Stomach smooth muscle (tissue), 2 donors: ENCODE data around the gene VOPP1.

Source experiments
- H3K27ac ChIP-seq: one replicate; pipeline ENCODE4 v1.7.0; 2013; ENCODE audit warnings: mild to moderate bottlenecking, low read length, inconsistent platforms
- H3K27me3 ChIP-seq, 2 donors: one replicate each; pipeline ENCODE4 v1.7.0; 2013; ENCODE audit warnings: low read length in 2 of 2; ENCODE audit not compliant: insufficient read depth in 2 of 2, control insufficient read depth in 1 of 2
- H3K36me3 ChIP-seq, 2 donors: one replicate each; pipeline ENCODE4 v1.7.0; 2013; ENCODE audit warnings: low read length in 2 of 2; ENCODE audit not compliant: control insufficient read depth in 2 of 2, insufficient read depth in 2 of 2
- H3K4me1 ChIP-seq: one replicate; pipeline ENCODE4 v1.7.0; 2013; ENCODE audit warnings: low read length; ENCODE audit not compliant: control insufficient read depth, insufficient read depth
- H3K4me3 ChIP-seq, 2 donors: one replicate each; pipeline ENCODE4 v1.7.0; 2013; ENCODE audit warnings: low read length in 2 of 2
- H3K9ac ChIP-seq, 2 donors: one replicate each; pipeline ENCODE4 v1.7.0; 2013; ENCODE audit warnings: low read length in 2 of 2, mild to moderate bottlenecking in 1 of 2
- H3K9me3 ChIP-seq, 2 donors: one replicate each; pipeline ENCODE4 v1.7.0; 2013; ENCODE audit warnings: low read length in 2 of 2; ENCODE audit not compliant: control insufficient read depth in 2 of 2
- donor health status: healthy.
- donor health status: Pancreatic carcinoma.

The VOPP1 gene

GRCh38 chr7:55441774-55442522, 130.4 kb downstream of the VOPP1 start:
- H3K27me3 ChIP-seq, result no peaks in the 10 kb centered on the region
- no peak overlapping the region for H3K4me3 ChIP-seq
- no peaks in the 10 kb centered on the region for H3K4me1 ChIP-seq
- no peaks in the 10 kb centered on the region for H3K36me3 ChIP-seq
- H3K27ac ChIP-seq, result no peak overlapping the region
- H3K9ac ChIP-seq, result no peak overlapping the region
- H3K9me3 ChIP-seq, result no peaks in the 10 kb centered on the region

GRCh38 chr7:55441002-55441401, 131.3 kb downstream of the VOPP1 start:
- Histone ChIP-seq H3K9ac (no peak overlapping the region), H3K4me3 (no peak overlapping the region), H3K4me1 (no peaks in the 10 kb centered on the region), H3K27ac (no peak overlapping the region), H3K9me3 (no peaks in the 10 kb centered on the region), H3K27me3 (no peaks in the 10 kb centered on the region), H3K36me3 (no peaks in the 10 kb centered on the region)

- Histone ChIP-seq H3K4me3 (no peak overlapping the region), H3K9ac (no peak overlapping the region), H3K27me3 (no peaks in the 10 kb centered on the region), H3K4me1 (no peaks in the 10 kb centered on the region), H3K27ac (no peak overlapping the region), H3K36me3 (no peaks in the 10 kb centered on the region), H3K9me3 (no peaks in the 10 kb centered on the region)
Observed at GRCh38 chr7:55440040-55440690, 132.1 kb downstream of the VOPP1 start.

GRCh38 chr7:55439627-55440026, 132.7 kb downstream of the VOPP1 start:
- Histone ChIP-seq H3K9me3 (no peaks in the 10 kb centered on the region), H3K36me3 (no peaks in the 10 kb centered on the region), H3K27me3 (no peaks in the 10 kb centered on the region), H3K9ac (no peak overlapping the region), H3K27ac (no peak overlapping the region), H3K4me1 (no peaks in the 10 kb centered on the region), H3K4me3 (no peak overlapping the region)

DNA sequence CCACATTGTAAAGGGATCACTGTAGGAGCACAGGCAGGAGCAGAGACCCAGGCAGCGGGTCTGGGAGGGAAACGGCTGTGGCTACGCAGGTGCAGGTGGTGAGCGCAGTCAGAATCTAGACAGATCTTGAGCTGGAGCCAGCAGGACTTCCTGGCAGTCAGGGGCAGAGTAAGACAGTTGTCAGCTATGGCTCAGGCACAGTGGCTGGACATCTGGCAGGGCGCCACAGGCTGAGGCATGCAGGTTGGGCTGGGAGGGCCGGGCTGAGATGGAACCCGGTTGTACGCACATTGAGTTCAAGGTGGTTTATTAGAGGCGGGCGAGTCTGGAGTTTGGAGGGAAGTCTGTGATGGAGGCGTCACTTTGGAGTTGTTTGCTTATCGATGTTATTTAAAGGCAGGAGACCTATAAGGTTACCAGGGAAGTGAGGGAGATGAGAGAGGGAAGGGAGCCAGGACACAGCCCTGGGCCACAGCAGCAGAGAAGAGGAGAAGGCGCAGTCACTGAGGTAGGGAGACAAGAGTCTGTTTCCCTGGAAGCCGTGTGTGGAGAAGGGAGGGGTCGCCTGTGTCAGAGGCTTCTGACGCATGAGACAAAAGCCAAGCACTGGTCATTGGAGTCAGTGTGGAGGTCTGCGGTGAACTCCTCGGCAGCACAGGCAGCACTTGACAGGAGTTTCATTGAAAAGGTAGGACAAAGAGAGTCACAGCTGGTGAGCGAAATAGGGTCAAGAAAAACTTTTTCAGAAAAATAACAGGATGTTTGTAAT, 133.4 kb downstream of the VOPP1 start:
- Histone ChIP-seq H3K9ac (no peak overlapping the region), H3K27me3 (no peaks in the 10 kb centered on the region), H3K27ac (no peak overlapping the region), H3K4me3 (no peak overlapping the region), H3K4me1 (no peaks in the 10 kb centered on the region), H3K9me3 (no peaks in the 10 kb centered on the region), H3K36me3 (no peaks in the 10 kb centered on the region)

GRCh38 chr7:55438085-55438756, 134.1 kb downstream of the VOPP1 start:
- no peak overlapping the region for H3K27ac ChIP-seq
- no peak overlapping the region for H3K4me3 ChIP-seq
- H3K9ac ChIP-seq, result no peak overlapping the region
- H3K4me1 ChIP-seq, result no peaks in the 10 kb centered on the region
- H3K27me3 ChIP-seq, result no peaks in the 10 kb centered on the region
- no peaks in the 10 kb centered on the region for H3K36me3 ChIP-seq
- H3K9me3 ChIP-seq, result no peaks in the 10 kb centered on the region

GRCh38 chr7:55437375-55437774, 134.9 kb downstream of the VOPP1 start:
- no peaks in the 10 kb centered on the region for H3K36me3 ChIP-seq
- no peaks in the 10 kb centered on the region for H3K9me3 ChIP-seq
- H3K9ac ChIP-seq, result no peak overlapping the region
- H3K27ac ChIP-seq, result no peak overlapping the region
- no peak overlapping the region for H3K4me3 ChIP-seq
- no peaks in the 10 kb centered on the region for H3K27me3 ChIP-seq
- H3K4me1 ChIP-seq, result no peaks in the 10 kb centered on the region

DNA sequence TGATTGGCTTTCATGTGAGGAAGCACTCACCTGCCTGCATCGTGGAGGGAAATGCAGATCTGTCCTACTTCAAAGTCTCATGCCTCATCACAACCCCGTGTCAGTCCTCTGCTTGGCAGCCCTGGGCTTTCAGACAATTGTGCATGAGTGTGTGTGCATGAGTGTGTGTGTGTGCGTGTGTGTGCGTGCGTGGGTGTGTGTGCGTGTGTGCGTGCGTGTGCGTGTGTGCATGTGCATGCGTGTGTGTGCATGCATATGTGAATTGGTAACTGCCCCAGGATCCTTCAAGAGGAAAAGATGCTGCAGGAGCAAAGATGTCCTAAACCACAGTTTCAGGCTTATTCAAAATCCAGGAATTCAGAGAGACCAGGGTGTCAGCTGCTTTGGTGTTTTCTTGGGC, 135.8 kb downstream of the VOPP1 start:
- H3K36me3 ChIP-seq, result peaks cover 0 to 4% of the 10 kb centered on the region in 2 donors
- H3K9me3 ChIP-seq, result no peaks in the 10 kb centered on the region
- no peak overlapping the region for H3K27ac ChIP-seq
- no peak overlapping the region for H3K4me3 ChIP-seq
- H3K4me1 ChIP-seq, result no peaks in the 10 kb centered on the region
- no peak overlapping the region for H3K9ac ChIP-seq
- no peaks in the 10 kb centered on the region for H3K27me3 ChIP-seq

DNA sequence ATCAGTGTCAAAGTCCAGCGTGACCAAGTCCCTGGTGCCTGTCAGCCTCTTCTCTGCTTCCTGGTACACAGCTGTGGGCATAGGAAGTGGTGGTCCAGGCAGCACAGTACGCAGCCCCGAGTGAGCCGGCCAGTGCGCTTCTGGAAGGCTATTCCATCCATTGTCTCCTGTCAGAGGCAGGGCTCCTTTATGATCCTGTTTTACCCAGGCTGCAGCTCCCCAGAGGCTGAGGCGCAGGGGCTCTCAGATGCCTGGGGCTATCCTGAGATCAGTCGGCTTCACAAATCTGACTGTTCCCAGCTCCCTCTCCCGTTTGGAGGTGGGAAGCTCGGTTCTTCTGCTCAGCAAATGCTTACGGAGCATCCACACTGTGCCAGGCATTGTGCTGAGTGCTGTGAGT, 136.8 kb downstream of the VOPP1 start:
- Histone ChIP-seq H3K27ac (no peak overlapping the region), H3K27me3 (no peaks in the 10 kb centered on the region), H3K4me3 (no peak overlapping the region), H3K36me3 (peaks cover 0 to 4% of the 10 kb centered on the region in 2 donors), H3K9ac (no peak overlapping the region), H3K9me3 (no peaks in the 10 kb centered on the region), H3K4me1 (no peaks in the 10 kb centered on the region)

DNA sequence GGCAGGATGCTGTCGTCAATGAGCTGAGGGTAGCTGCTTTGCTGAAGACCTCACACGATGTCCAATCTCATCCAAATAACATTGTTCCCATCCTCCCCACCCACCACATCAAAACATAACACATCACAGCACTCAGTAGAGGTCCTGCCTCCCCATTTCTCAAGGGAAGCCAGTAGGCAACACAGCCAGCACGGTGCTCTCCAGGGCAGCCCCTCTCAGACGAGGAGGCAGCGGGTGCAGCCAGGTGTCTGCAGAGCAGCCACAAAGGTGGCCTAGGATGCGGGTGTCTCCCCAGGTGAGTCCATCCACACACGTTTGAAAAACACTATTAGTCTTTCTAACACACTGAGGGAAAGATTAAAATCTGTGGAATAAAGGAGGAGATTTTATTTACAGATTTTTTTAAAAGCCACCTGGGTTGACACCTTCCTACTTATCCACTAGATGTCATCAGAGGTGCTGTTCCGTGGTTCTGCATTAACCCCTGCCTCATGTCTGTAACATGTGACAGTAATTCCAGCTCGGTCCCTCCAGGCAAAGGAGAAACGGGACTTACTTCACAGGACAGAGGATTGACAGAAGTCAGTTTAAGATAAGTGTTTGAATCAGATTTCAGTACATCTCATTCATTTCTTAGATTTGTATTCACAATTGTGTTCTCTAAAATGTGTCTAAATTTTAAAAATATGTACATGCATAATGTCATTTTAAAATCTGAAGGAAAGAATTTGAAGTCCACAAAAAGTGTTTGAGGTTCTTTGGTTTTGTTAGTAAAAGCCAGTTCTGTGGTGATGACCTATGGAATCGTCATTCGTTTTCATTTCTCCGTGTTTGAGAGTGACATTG, 139.1 kb downstream of the VOPP1 start:
- no peak overlapping the region for H3K4me3 ChIP-seq
- peaks cover 0 to 4% of the 10 kb centered on the region in 2 donors for H3K36me3 ChIP-seq
- no peaks in the 10 kb centered on the region for H3K27me3 ChIP-seq
- H3K9me3 ChIP-seq, result no peaks in the 10 kb centered on the region
- no peak overlapping the region for H3K27ac ChIP-seq
- H3K9ac ChIP-seq, result no peak overlapping the region
- no peaks in the 10 kb centered on the region for H3K4me1 ChIP-seq
